CD4-positive, alpha-beta T cell treated with Interleukin-10 for 1 hour (primary cell): ENCODE data around the gene WNT9A.

Source experiments
- DNase-seq: peaks from one replicate; pipeline ENCODE4 v3.0.0-alpha.2; 2020

The WNT9A gene

DNA sequence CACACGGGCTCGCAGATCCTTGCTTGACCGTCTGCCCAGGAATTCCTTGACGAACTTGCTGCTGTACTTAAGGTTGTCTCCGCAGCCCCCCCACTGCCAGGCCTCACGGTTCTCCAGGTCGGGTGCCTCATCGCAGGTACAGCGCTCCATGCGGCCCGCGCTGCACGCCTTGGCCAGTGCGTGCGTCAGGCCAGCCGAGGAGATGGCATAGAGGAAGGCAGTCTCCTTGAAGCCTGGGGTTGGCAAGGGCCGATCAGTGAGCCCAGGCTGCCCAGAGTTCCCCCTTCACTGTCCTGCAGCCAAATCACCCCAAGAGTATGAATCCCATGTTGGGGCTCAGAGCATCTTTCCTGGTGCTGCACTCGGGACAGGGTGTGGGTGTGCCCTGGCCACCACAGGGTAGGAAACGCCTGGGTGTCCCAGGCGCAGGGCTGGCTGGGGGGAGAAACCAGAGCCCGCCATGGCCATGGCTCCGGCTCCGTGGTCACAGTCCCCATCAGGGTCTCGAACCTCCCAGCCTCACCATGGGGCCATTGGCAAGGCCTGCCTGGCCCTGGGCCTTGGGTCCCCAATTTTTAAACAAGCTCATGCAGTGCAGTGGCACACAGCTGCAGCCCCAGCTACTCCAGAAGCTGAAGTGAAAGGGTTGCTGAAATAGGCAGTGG is 23.4 kb downstream of the WNT9A start:
- no peak for DNase-seq

DNA sequence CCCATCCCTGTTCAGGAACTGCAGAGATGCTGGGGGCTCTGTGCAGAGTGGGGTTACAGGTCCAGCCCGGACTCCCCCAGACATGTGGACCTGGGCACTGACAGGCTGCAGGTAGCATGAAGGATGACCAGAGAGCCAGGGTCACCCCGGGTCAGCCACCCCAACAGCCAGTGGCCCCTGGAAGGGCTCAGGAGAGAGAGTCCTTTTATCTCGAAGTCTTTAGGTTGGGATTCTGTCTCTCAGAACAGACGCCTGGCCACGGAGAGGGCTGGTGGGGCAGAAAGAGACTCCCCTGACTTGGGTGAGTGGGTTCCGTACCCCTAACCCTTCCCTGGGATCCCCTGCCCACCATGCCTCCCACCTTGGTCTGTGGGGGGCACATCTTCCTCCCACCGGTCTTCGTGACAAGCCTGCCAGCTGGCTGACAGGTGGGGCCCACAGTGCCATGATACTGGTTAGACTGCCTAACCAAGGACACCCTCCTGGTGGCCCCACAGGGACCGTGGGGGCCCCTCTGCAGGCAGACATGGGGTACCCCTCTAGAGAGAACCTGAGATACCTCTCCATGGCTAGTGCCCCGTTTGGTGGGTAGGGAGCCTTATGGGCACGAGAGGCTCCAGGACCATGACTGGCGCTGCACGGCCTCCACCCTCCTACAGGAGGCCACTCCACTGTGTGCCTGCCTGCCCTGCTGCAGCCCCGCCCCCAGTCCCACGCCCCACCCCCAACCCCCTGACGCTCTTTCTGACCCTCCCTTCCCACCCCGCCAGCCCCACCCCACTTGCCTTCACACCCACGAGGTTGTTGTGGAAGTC is 24.2 kb downstream of the WNT9A start:
- no peak for DNase-seq

- no peak for DNase-seq
Observed at GRCh38 chr1:227922501-227923352, 25.0 kb downstream of the WNT9A start.

- no peak for DNase-seq
Observed at GRCh38 chr1:227921461-227922185, 26.1 kb downstream of the WNT9A start.

DNA sequence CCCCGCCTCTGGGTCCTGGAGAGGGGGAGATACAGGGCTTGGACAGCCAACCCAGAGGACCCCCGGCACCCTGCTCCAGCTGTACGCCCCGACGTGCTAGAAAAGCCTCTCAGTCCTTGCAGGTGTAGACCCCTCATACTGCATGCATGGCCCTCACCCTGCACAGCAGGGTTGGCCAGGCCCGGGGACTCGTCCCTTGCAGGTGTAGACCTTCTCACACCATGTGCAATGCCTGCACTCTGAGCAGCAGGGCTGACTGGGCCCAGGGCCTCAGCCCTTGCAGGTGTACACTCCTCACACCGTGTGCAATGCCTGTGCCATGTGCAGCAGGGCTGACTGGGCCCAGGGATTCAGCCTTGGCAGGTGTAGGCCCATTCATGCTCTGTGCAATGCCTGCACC is 26.8 kb downstream of the WNT9A start:
- DNase-seq: no peak

DNA sequence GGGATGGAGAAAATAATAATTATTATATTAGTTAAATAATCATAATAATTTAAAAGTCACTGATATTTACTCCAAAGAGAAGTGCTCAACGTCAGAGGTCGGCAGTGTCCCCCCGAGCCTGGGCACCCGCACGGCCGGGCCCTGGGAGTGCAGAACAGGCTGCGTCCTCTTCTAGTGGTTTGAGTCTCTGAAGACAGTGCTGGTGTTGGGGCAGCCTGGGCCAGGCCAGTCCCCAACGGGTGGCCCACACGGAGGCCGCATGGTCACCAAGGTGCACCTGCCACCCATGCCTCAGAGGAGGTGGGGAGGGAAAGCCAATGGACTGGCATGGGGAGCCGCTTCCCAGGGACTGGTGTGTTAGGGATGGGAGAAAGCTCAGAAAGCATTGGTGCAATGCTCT is 27.3 kb downstream of the WNT9A start:
- no peak for DNase-seq

DNA sequence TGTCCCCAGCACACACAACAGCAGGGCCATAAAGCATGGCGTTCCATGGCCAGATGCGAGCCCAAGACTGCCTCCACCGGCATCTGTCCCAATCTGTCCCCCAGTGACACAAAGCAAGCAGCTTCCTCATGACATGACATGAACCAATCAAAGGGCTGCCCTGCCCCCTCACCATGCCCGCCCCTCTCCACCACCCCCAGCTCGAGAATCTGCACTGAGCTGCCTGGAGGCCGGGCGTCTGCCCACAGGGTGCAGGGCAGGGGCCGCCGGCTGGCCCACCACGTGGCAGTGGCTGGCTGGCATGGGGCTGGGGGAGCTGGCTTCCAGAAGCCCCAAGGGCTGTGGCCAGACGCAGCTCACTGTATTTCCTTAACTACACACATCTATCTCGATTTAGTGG is 27.8 kb downstream of the WNT9A start:
- DNase-seq: no peak

DNA sequence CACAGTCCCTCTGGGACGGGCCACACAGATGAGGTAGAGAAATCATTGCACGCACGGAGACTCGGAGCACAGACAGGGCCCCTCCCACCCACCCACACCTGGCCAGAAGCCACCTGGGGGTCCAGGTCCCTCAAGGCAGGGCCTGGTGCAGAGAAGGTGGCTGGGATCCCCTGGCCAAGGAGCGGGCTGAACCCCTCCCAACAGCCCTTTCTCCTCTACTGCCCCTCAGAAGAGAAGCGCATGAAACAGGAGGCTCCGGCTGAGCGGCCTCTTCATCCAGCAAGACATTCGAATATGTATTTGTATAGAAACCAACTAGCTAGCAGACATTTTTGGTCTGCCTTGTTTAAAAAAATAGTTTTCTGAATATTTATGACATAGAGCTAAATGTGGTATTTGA is 29.0 kb downstream of the WNT9A start:
- no peak for DNase-seq

GRCh38 chr1:227918083-227918700 is 29.5 kb downstream of the WNT9A start:
- no peak for DNase-seq

DNA sequence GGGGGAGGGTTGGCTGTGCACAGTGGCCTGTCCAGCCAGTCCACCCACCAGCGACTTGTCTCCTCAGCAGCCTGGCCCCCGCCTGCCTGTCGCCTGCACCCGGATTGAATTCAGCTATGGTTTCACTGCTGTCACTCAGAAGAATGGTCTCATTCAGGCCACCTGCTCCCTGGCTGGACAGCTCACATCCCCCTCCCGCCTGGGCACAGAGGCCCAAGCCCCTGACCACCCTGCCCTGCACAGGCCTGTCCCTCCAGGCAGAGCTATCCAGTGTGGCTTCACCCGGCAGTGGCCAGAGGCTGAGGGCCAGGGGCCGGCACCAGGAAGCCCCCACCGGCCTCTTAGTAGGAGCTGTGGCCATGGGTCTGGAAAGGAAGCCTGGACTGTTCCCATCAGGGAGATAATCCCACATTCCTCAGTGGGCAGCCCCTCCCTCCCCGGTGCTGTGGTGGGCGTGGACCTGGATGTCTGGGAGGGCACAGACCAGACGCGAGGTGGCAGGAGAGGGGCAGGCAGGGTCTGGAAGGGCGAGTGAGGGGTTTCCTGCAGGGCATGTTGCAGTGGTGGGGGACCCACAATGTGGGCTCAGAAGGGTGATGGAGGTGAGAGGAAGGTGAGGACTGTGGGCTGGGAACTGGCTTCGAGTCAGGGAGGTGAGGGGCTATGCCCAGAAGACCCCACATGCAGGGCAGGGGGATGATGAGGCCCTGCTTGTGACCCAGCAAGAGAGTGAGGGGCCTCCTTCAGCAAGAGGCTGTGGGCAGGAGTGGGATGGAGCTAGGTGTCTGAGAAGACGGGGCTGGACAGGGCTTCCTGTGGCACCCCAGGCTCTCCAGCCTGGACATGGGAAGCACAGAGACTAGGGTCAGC is 30.4 kb downstream of the WNT9A start:
- no peak for DNase-seq

DNA sequence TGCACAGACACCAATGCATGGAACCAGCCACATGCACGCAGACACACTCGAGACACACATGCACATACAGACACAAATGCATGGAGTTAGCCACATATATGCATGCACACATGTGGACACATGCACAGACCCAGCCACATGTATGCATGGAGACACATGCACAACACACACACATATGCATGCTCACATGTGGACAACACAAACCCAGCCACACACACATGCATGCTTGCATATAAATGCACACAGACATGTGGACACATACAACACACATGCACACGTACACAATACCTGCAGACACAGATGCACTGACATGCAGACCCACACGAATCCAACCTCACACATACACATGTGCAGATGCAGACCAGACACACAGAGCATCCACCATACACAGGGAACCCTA is 31.1 kb downstream of the WNT9A start:
- DNase-seq: no peak

- DNase-seq: no peak
Observed at GRCh38 chr1:227915564-227916553, 31.9 kb downstream of the WNT9A start.

- DNase-seq: no peak
Observed at GRCh38 chr1:227914801-227915563, 32.8 kb downstream of the WNT9A start.

GRCh38 chr1:227913764-227914721 is 33.7 kb downstream of the WNT9A start:
- DNase-seq: no peak

DNA sequence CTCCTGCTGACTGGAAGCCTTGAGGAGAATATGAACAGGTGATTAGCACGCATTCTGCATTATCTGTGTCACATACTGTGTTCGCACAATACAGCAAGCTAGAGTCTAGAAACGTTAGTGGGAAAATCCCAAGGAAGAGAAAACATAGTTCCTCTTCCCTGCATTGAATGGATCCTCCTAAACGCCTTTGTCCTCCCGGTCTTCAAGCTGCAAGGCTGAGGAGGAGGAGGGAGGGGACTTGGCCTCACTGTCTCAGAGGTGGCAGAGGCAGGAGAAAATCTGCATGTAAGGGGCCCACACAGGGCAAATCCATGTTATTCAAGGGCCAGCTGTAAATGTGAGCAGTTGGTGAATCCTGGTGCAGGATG is 34.4 kb downstream of the WNT9A start:
- no peak for DNase-seq

DNA sequence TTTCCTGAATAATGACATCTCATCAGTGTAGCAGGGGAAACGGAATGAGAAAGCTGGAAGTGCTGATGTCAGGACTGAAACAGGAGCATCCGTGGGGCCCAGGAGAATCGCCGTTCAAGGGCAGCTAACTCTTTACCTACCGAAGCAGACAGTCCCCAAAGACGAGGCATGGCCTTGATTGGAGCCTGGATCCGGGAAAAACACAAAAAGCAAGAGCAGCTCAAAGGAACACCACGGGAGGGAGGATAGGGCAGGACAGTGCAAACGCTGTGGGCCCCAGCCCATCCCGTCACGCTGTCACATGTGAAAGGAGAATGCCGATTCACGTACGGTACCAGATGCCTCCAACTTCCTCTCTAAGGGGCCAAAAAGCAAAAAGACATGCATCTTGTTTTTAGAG is 34.9 kb downstream of the WNT9A start:
- no peak for DNase-seq

DNA sequence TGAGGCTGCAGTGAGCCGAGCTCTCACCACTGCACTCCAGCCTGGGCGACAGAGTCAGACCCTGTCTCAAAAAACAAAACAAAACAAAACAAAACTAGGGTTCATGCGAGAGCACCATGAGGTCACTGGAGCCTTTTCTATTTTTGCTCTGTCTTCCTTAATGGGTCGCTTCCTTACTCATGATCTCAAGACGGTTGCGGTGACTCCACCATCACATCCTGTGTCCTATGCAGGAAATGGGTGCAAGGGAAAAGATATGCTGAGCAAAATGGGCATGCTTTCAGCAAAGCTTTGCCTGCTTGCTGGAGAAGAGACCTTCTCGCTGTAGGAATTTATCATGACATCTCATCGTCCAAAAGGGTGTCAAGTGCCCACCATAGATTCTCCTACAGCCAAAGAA is 36.4 kb downstream of the WNT9A start:
- no peak for DNase-seq

DNA sequence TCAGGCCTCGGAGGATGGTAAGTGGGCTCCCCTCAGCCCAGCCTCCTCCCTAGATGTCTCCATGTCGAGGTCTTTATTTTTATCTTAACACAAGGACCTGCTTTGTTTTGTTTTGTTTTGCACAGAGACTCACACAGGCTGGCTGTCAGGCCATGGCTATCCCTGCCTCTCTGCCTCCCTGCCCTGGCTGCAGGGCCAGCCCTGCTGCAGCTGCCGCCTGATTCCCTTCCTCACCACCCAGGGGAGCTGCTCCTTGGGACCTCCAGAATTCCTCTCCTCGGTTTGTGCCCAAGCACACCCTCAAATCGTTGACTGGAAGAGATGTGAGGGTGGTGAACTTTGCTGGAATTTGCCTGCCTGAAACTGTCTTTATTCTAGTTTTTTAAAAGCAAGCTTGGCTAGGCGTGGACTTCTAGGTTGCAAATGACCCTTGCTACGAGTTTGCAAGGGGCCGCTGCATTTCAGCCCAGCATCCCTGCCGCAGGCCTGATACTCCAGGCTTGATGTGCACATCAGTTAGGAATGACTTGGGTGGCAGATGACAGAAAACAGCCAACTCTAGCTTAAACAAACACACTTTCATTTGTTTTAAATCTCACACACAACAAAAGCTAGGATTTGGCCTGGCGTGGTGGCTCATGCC is 37.1 kb downstream of the WNT9A start:
- DNase-seq: no peak
